H1 (cell line): Measurements from ENCODE around the gene VPS37D. TPM values are rescaled to one million over a fixed set of nuclear protein-coding genes. Genes with fewer than 3 reads are reported as not detected.

Source experiments
- CBX8 ChIP-seq: fragments of 300-800, 300-1000 bp; sonication (generic); IDR thresholded peaks from 2 replicates; pipeline ENCODE4 v1.7.1; 2016; ENCODE audit warnings: low read depth, low read length, borderline replicate concordance
- CHD2 ChIP-seq: IDR thresholded peaks from 2 replicates; pipeline ENCODE4 v1.6.1; 2012; ENCODE audit warnings: low read length, improper control_type of control experiment
- JUN ChIP-seq: IDR thresholded peaks from 2 replicates; pipeline ENCODE4 v1.6.1; 2011; ENCODE audit warnings: low read depth, mild to moderate bottlenecking, improper control_type of control experiment, low read length
- RXRA ChIP-seq: IDR thresholded peaks from 2 replicates; pipeline ENCODE4 v1.6.1; 2011; ENCODE audit warnings: low read depth, mild to moderate bottlenecking, low read length, moderate library complexity; ENCODE audit not compliant: insufficient read depth
- polyA plus RNA-seq, 7 experiments: library from polyadenylated mRNA; depleted of rRNA in 3 of 7; stranded (reverse) in 5 of 7; unstranded in 2 of 7; fragments of >200 nt in 5 of 7; fragments of 200-250 nt in 2 of 7; gene quantifications; 1 replicate in 5 of 7; 2 replicates in 1 of 7; 4 replicates in 1 of 7; pipeline versions ENCODE4 v1.2.1 to v1.2.3, GENCODE V29; 2011 to 2013; ENCODE audit warnings: missing spikeins in 2 of 7, mixed read lengths in 2 of 7
- total RNA-seq: library from RNA; stranded (reverse); fragmentation: NEBNext Ultra II Directional; extraction: Animal tissue kit (Norgen Biotek cat#: 25700); gene quantifications from 2 replicates; pipeline ENCODE4 v1.2.1, GENCODE V29; 2021

Gene VPS37D
- total and polyA plus RNA-seq, 2 of the 8 experiments (the other 6 are each of a cell fraction or from before 2014, with no cell fraction given), result 3.4 to 5.0 TPM

DNA sequence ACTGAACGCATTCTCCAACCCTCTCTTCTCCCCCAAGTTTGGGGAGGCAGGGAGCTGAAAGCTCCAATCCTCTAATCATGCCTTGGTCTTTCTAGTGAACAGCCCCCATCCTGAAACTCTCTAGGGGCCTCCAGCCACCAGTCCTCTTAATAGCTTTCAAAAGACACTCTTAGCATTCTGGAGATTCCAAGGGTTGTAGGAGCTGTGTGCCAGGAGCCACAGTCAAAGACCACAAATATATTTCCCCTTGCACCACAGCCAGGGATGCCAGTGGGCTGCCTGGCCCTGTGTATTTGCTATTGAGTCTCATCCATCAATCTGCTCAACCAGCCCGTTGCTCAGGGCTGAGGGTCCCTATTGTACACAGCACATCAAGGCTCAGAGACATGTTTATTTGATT, 24.8 kb upstream of the VPS37D start (continued):
- no peak for TF ChIP-seq JUN
- TF ChIP-seq CBX8, result no peak
- no peak for TF ChIP-seq RXRA
- TF ChIP-seq CHD2, result no peak
